ENCODE results near the gene CRYZL1.
"Not testable (repeated sequence)": the region's sequence is repeated elsewhere in the genome, so short reads cannot be mapped to it uniquely, and the experiment has no call there.

Gene CRYZL1

GRCh38 chr21:33588485-33589335, 52.8 kb downstream of the CRYZL1 start, which contains the start of gene DONSON:
Gene DONSON, minus strand, starts transcription at chr21:33588684. Its CDS starts 43 bp downstream, at chr21:33588641.
- Histone ChIP-seq H3K4me3 (ENCODE audit: insufficient read depth, low read depth, low read length, poor library complexity, severe bottlenecking) (peak within 1 kb of the TSS; percentile 100), H3K4me1 (ENCODE audit: control insufficient read depth, insufficient read depth, low read length, poor library complexity, severe bottlenecking) (peaks cover 9% of the 10 kb centered on the region)
- peak; percentile 79 to 83 (median 80) for DNase-seq

GRCh38 chr21:33587792-33588484, 53.6 kb downstream of the CRYZL1 start:
- peak in 2 of 3 donors; percentile 4 to 11 for DNase-seq
- no peaks in the 10 kb centered on the region for H3K36me3 ChIP-seq (ENCODE audit: control insufficient read depth, insufficient read depth, low read length)
- H3K4me1 ChIP-seq (ENCODE audit: control insufficient read depth, insufficient read depth, low read length, poor library complexity, severe bottlenecking): peaks cover 9% of the 10 kb centered on the region
- H3K9me3 ChIP-seq (ENCODE audit: control insufficient read depth, low read length): no peaks in the 10 kb centered on the region
- H3K27ac ChIP-seq (ENCODE audit: insufficient read depth, low read length, poor library complexity, severe bottlenecking): peak overlapping the region; percentile 72
- H3K27me3 ChIP-seq (replicated peaks; ENCODE audit: control insufficient read depth, insufficient read depth, low read length, poor library complexity, severe bottlenecking): no peaks in the 10 kb centered on the region
- peak overlapping the region; percentile 100 for H3K4me3 ChIP-seq (ENCODE audit: insufficient read depth, low read depth, low read length, poor library complexity, severe bottlenecking)

More at GRCh38 chr21:33588485-33589335, 52.8 kb downstream of the CRYZL1 start, which contains the start of gene DONSON:
- Histone ChIP-seq H3K9me3 (ENCODE audit: control insufficient read depth, low read length) (no peaks in the 10 kb centered on the region), H3K27me3 (replicated peaks; ENCODE audit: control insufficient read depth, insufficient read depth, low read length, poor library complexity, severe bottlenecking) (no peaks in the 10 kb centered on the region), H3K36me3 (ENCODE audit: control insufficient read depth, insufficient read depth, low read length) (no peaks in the 10 kb centered on the region), H3K27ac (ENCODE audit: insufficient read depth, low read length, poor library complexity, severe bottlenecking) (peak within 1 kb of the TSS; percentile 72)

- peaks cover 9% of the 10 kb centered on the region for H3K4me1 ChIP-seq (ENCODE audit: control insufficient read depth, insufficient read depth, low read length, poor library complexity, severe bottlenecking)
- no peaks in the 10 kb centered on the region for H3K9me3 ChIP-seq (ENCODE audit: control insufficient read depth, low read length)
- no peaks in the 10 kb centered on the region for H3K36me3 ChIP-seq (ENCODE audit: control insufficient read depth, insufficient read depth, low read length)
- H3K27me3 ChIP-seq (replicated peaks; ENCODE audit: control insufficient read depth, insufficient read depth, low read length, poor library complexity, severe bottlenecking): no peaks in the 10 kb centered on the region
- H3K4me3 ChIP-seq (ENCODE audit: insufficient read depth, low read depth, low read length, poor library complexity, severe bottlenecking): no peak overlapping the region
- DNase-seq: no peak
- no peak overlapping the region for H3K27ac ChIP-seq (ENCODE audit: insufficient read depth, low read length, poor library complexity, severe bottlenecking)
Observed at GRCh38 chr21:33586927-33587326, 54.6 kb downstream of the CRYZL1 start.

DNA sequence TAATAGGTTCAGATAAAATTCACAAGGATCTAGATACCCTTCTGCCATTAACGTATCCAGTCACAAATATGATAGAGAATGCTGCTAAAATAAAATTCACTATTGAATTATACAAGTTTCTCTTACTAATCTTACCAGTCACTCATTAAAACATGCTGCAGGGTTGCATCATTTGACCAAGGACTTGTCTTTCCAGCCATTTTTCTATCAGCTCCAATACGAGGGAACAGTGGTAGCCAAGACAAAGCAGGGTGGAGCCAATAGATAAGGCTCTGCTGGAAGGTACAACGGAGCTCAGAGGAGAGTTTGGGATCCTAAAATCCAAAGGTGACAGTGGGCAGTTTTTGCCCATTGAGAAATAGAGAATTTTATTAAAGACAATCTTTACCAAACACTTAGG, 57.1 kb downstream of the CRYZL1 start:
- Histone ChIP-seq H3K36me3 (ENCODE audit: control insufficient read depth, insufficient read depth, low read length) (no peaks in the 10 kb centered on the region), H3K4me1 (ENCODE audit: control insufficient read depth, insufficient read depth, low read length, poor library complexity, severe bottlenecking) (peaks cover 9% of the 10 kb centered on the region), H3K27ac (ENCODE audit: insufficient read depth, low read length, poor library complexity, severe bottlenecking) (no peak overlapping the region), H3K4me3 (ENCODE audit: insufficient read depth, low read depth, low read length, poor library complexity, severe bottlenecking) (no peak overlapping the region), H3K9me3 (ENCODE audit: control insufficient read depth, low read length) (no peaks in the 10 kb centered on the region), H3K27me3 (replicated peaks; ENCODE audit: control insufficient read depth, insufficient read depth, low read length, poor library complexity, severe bottlenecking) (no peaks in the 10 kb centered on the region)
- no peak for DNase-seq

- no peak for DNase-seq
Observed at GRCh38 chr21:33578959-33579542, 62.5 kb downstream of the CRYZL1 start.

GRCh38 chr21:33578214-33578613, 63.3 kb downstream of the CRYZL1 start:
- no peaks in the 10 kb centered on the region for H3K9me3 ChIP-seq (ENCODE audit: control insufficient read depth, low read length)
- no peak for DNase-seq
- no peak overlapping the region for H3K4me3 ChIP-seq (ENCODE audit: insufficient read depth, low read depth, low read length, poor library complexity, severe bottlenecking)
- H3K27me3 ChIP-seq (replicated peaks; ENCODE audit: control insufficient read depth, insufficient read depth, low read length, poor library complexity, severe bottlenecking): no peaks in the 10 kb centered on the region
- peaks cover 38% of the 10 kb centered on the region for H3K36me3 ChIP-seq (ENCODE audit: control insufficient read depth, insufficient read depth, low read length)
- H3K27ac ChIP-seq (ENCODE audit: insufficient read depth, low read length, poor library complexity, severe bottlenecking): no peak overlapping the region
- H3K4me1 ChIP-seq (ENCODE audit: control insufficient read depth, insufficient read depth, low read length, poor library complexity, severe bottlenecking): no peaks in the 10 kb centered on the region

More at GRCh38 chr21:33578959-33579542, 62.5 kb downstream of the CRYZL1 start:
- H3K27me3 ChIP-seq (replicated peaks; ENCODE audit: control insufficient read depth, insufficient read depth, low read length, poor library complexity, severe bottlenecking): no peaks in the 10 kb centered on the region
- H3K4me1 ChIP-seq (ENCODE audit: control insufficient read depth, insufficient read depth, low read length, poor library complexity, severe bottlenecking): no peaks in the 10 kb centered on the region
- H3K9me3 ChIP-seq (ENCODE audit: control insufficient read depth, low read length): no peaks in the 10 kb centered on the region
- H3K27ac ChIP-seq (ENCODE audit: insufficient read depth, low read length, poor library complexity, severe bottlenecking): no peak overlapping the region
- no peak overlapping the region for H3K4me3 ChIP-seq (ENCODE audit: insufficient read depth, low read depth, low read length, poor library complexity, severe bottlenecking)
- peaks cover 30% of the 10 kb centered on the region for H3K36me3 ChIP-seq (ENCODE audit: control insufficient read depth, insufficient read depth, low read length)

GRCh38 chr21:33576741-33577141, 64.8 kb downstream of the CRYZL1 start:
- peaks cover 49% of the 10 kb centered on the region for H3K36me3 ChIP-seq (ENCODE audit: control insufficient read depth, insufficient read depth, low read length)
- H3K27ac ChIP-seq (ENCODE audit: insufficient read depth, low read length, poor library complexity, severe bottlenecking); H3K4me1 ChIP-seq (ENCODE audit: control insufficient read depth, insufficient read depth, low read length, poor library complexity, severe bottlenecking); H3K27me3 ChIP-seq (replicated peaks; ENCODE audit: control insufficient read depth, insufficient read depth, low read length, poor library complexity, severe bottlenecking); H3K4me3 ChIP-seq (ENCODE audit: insufficient read depth, low read depth, low read length, poor library complexity, severe bottlenecking); H3K9me3 ChIP-seq (ENCODE audit: control insufficient read depth, low read length); DNase-seq: not testable (repeated sequence)

DNA sequence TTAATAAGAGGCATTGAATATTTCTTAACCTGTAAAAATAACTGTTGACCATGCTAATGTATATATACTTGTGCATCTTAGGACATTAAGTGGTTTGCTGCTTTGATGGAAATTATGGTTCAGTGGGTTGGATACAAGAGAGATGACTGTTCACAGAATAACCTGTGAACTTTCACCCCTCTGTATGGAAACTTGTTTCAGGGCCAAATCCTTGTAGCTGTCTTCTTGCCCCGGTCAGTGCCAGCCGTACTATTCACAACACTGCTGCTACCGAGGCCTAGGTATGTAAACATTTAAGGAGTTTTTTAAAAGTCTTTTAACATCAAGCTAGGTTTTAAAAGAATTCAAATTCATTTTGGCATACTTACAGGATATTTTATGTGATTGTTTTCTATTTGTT, 69.2 kb downstream of the CRYZL1 start:
- Histone ChIP-seq H3K4me1 (ENCODE audit: control insufficient read depth, insufficient read depth, low read length, poor library complexity, severe bottlenecking) (no peaks in the 10 kb centered on the region), H3K36me3 (ENCODE audit: control insufficient read depth, insufficient read depth, low read length) (peaks cover 63% of the 10 kb centered on the region), H3K9me3 (ENCODE audit: control insufficient read depth, low read length) (no peaks in the 10 kb centered on the region), H3K4me3 (ENCODE audit: insufficient read depth, low read depth, low read length, poor library complexity, severe bottlenecking) (no peak overlapping the region), H3K27ac (ENCODE audit: insufficient read depth, low read length, poor library complexity, severe bottlenecking) (no peak overlapping the region), H3K27me3 (replicated peaks; ENCODE audit: control insufficient read depth, insufficient read depth, low read length, poor library complexity, severe bottlenecking) (no peaks in the 10 kb centered on the region)
- no peak for DNase-seq

- H3K9me3 ChIP-seq (ENCODE audit: control insufficient read depth, low read length): no peaks in the 10 kb centered on the region
- H3K36me3 ChIP-seq (ENCODE audit: control insufficient read depth, insufficient read depth, low read length): peaks cover 54% of the 10 kb centered on the region
- no peaks in the 10 kb centered on the region for H3K27me3 ChIP-seq (replicated peaks; ENCODE audit: control insufficient read depth, insufficient read depth, low read length, poor library complexity, severe bottlenecking)
- H3K4me3 ChIP-seq (ENCODE audit: insufficient read depth, low read depth, low read length, poor library complexity, severe bottlenecking): no peak overlapping the region
- no peak for DNase-seq
- H3K4me1 ChIP-seq (ENCODE audit: control insufficient read depth, insufficient read depth, low read length, poor library complexity, severe bottlenecking): peaks cover 4% of the 10 kb centered on the region
- H3K27ac ChIP-seq (ENCODE audit: insufficient read depth, low read length, poor library complexity, severe bottlenecking): no peak overlapping the region
Observed at GRCh38 chr21:33569991-33570390, 71.5 kb downstream of the CRYZL1 start.
